GM12878 (cell line): ENCODE measurements around the gene TRHDE. TPM values are rescaled to one million over a fixed set of nuclear protein-coding genes. Genes with fewer than 3 reads are reported as not detected.
"Not testable (repeated sequence)": the region's sequence is repeated elsewhere in the genome, so short reads cannot be mapped to it uniquely, and the experiment has no call there.

Experiments used
- ATAC-seq: fragments of 200-7000 bp; cut with Tn5 transposase; 3 replicates; pipeline ENCODE4 v1.9.1; 2020; ENCODE audit warnings: mild to moderate bottlenecking, moderate library complexity
- BruUV-seq: library from RNA; stranded (reverse); fragments of 400-500 nt; replicated peaks from 2 replicates; lab custom pipeline; 2021; lab: Mats Ljungman, UMichigan
- CTCF ChIA-PET: fragments of 300-600 bp; sonication (Branson Sonifier 250); formaldehyde crosslinking; extraction: SDS; loops from one replicate; lab custom pipeline; 2021; ENCODE audit warnings: inconsistent platforms; lab: Yijun Ruan, JAX
- POLR2A ChIA-PET: fragments of 350-600 bp; formaldehyde crosslinking; extraction: SDS; loops from one replicate; lab custom pipeline; 2021; ENCODE audit warnings: inconsistent platforms; lab: Charles Lee
- RAD21 ChIA-PET: fragments of 300-600 bp; sonication (Branson Sonifier 250); formaldehyde crosslinking; loops from one replicate; lab custom pipeline; 2023; ENCODE audit warnings: antibody characterized with exemption; ENCODE audit not compliant: unreplicated experiment; lab: Charles Lee
- SMC1A ChIA-PET: fragments of 300-600 bp; sonication (Branson Sonifier 250); formaldehyde crosslinking; loops from one replicate; lab custom pipeline; 2023; ENCODE audit not compliant: unreplicated experiment, uncharacterized antibody; lab: Charles Lee
- DNase-seq: peaks from one replicate; pipeline ENCODE4 v3.0.0-alpha.2; 2011; ENCODE audit warnings: low read depth, low spot score
- FAIRE-seq: peaks from 3 replicates; lab custom pipeline; 2011; peaks lifted over from hg19 to GRCh38; lab: Jason Lieb, UNC
- H2AFZ ChIP-seq: 2 replicates; pipeline ENCODE4 v1.6.0; 2011; ENCODE audit warnings: low read depth, low read length, control low read depth; ENCODE audit not compliant: control insufficient read depth
- H3K27ac ChIP-seq: 2 replicates; pipeline ENCODE4 v1.5.1; 2011; ENCODE audit warnings: control low read depth; ENCODE audit not compliant: control insufficient read depth, insufficient read depth
- H3K27me3 ChIP-seq, 2 experiments: replicated peaks in 1 of 2; 2 replicates each; pipeline versions ENCODE4 v1.6.0 to v1.6.1; 2011; ENCODE audit warnings: low read length in 1 of 2; ENCODE audit not compliant: control insufficient read depth in 2 of 2, insufficient read depth in 2 of 2
- H3K36me3 ChIP-seq, 2 experiments: 2 replicates each; pipeline ENCODE4 v1.5.1; 2011; ENCODE audit warnings: low read length in 1 of 2; ENCODE audit not compliant: control insufficient read depth in 2 of 2, insufficient read depth in 2 of 2
- H3K4me1 ChIP-seq: 2 replicates; pipeline ENCODE4 v1.6.1; 2011; ENCODE audit warnings: mild to moderate bottlenecking, low read length, moderate library complexity, mixed read lengths; ENCODE audit not compliant: control insufficient read depth, insufficient read depth
- H3K4me2 ChIP-seq: 2 replicates; pipeline ENCODE4 v1.6.0; 2011; ENCODE audit warnings: control low read depth; ENCODE audit not compliant: control insufficient read depth, insufficient read depth
- H3K4me3 ChIP-seq: fragments of 200-600 bp; sonication (generic); 2 replicates; pipeline ENCODE4 v1.5.1; 2016
- H3K79me2 ChIP-seq: 2 replicates; pipeline ENCODE4 v1.6.0; 2011; ENCODE audit warnings: low read length; ENCODE audit not compliant: control insufficient read depth, insufficient read depth
- H3K9ac ChIP-seq: 2 replicates; pipeline ENCODE4 v1.8.0; 2011; ENCODE audit warnings: low read length, control low read depth, mixed read lengths; ENCODE audit not compliant: control insufficient read depth, insufficient read depth
- H3K9me3 ChIP-seq: replicated peaks from 3 replicates; pipeline ENCODE4 v1.5.1; 2011; ENCODE audit warnings: mild to moderate bottlenecking, low read length; ENCODE audit not compliant: control insufficient read depth, insufficient read depth
- H4K20me1 ChIP-seq: 2 replicates; pipeline ENCODE4 v1.6.0; 2011; ENCODE audit not compliant: control insufficient read depth, insufficient read depth
- CREM ChIP-seq: IDR thresholded peaks from 2 replicates; pipeline ENCODE4 v1.6.1; 2014; ENCODE audit warnings: antibody characterized with exemption, low read depth
- RFX5 ChIP-seq: IDR thresholded peaks from 2 replicates; pipeline ENCODE4 v1.6.1; 2011; ENCODE audit warnings: low read depth, low read length, improper control_type of control experiment
- SPI1 ChIP-seq: IDR thresholded peaks from 2 replicates; pipeline ENCODE4 v1.6.1; 2011; ENCODE audit warnings: low read depth, mild to moderate bottlenecking, low read length, moderate library complexity, borderline replicate concordance; ENCODE audit not compliant: insufficient read depth
- SUPT20H ChIP-seq: IDR thresholded peaks from 2 replicates; pipeline ENCODE4 v1.6.1; 2011; ENCODE audit warnings: low read depth, mild to moderate bottlenecking, low read length, moderate library complexity, borderline replicate concordance; ENCODE audit not compliant: control insufficient read depth
- WGBS: methylation state at CpG from one replicate; pipeline ENCODE4 v1.1.6; 2016; ENCODE audit warnings: low lambda C conversion rate; ENCODE audit not compliant: insufficient replicate concordance, insufficient coverage; ENCODE audit errors: missing lambda C conversion rate; 5-methylcytosine and 5-hydroxymethylcytosine counted together
- in situ Hi-C: fragments of 300-500 bp; cut with MboI; formaldehyde crosslinking; loops from 9 replicates; pipeline ENCODE4 v1.14.3; 2018; ENCODE audit warnings: mixed read lengths
- intact Hi-C: fragments of 100-400 bp; cut with micrococcal nuclease; formaldehyde crosslinking; loops from one replicate; pipeline ENCODE4 v1.14.2; 2022; ENCODE audit not compliant: unreplicated experiment
- polyA plus RNA-seq, 11 experiments: library from polyadenylated mRNA; depleted of rRNA in 4 of 11; unstranded in 6 of 11; stranded (reverse) in 5 of 11; fragments of >200 nt; fragmentation: Nextera tagmentation in 4 of 11; fragmentation: Illumina TruSeq in 1 of 11; extraction: Ambion mirVana in 4 of 11; extraction: Trizol in 1 of 11; gene quantifications; 1 replicate in 1 of 11; 2 replicates in 10 of 11; pipeline versions ENCODE4 v1.2.1 to v1.2.3, GENCODE V29; 2011 to 2016; ENCODE audit warnings: inconsistent platforms in 2 of 11, missing spikeins in 2 of 11, low read depth in 1 of 11
- total RNA-seq, 4 experiments: library from RNA; depleted of rRNA in 3 of 4; stranded (reverse); fragments of >200 nt in 3 of 4; fragmentation: Illumina TruSeq in 1 of 4; extraction: Trizol in 1 of 4; gene quantifications; 2 replicates each; pipeline versions ENCODE4 v1.2.1 to v1.2.3, GENCODE V29; 2013 to 2021
- TF ChIP-seq, protein P1 (sequence below): fragments of 150-350 bp; IDR thresholded peaks from 2 replicates; pipeline ENCODE4 v1.6.1; 2016; ENCODE audit warnings: low read depth, low read length

The TRHDE gene
- total and polyA plus RNA-seq, 10 of the 15 experiments (the other 5 are each of a cell fraction or from before 2014, with no cell fraction given), result not detected

DNA sequence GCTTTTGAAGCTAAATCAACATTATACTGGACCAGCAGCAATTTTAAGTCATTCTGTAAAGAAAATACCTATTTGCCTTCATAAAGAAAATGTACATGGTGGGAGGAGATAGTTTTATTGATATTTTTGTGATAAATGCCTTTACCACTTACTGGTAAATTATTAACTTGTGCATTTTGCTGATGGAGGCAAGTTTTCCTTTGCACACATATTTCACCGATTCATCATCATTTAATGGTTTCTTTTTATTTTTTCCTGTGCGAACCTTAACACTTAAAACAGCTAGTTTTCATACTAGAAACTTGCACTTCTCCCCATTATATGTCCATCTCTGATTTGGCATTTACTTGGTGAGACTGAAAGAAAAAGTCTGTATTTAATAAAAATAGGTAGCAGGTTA lies 239.3 kb downstream of the TRHDE start (continued):
- TF ChIP-seq, protein P1, sequence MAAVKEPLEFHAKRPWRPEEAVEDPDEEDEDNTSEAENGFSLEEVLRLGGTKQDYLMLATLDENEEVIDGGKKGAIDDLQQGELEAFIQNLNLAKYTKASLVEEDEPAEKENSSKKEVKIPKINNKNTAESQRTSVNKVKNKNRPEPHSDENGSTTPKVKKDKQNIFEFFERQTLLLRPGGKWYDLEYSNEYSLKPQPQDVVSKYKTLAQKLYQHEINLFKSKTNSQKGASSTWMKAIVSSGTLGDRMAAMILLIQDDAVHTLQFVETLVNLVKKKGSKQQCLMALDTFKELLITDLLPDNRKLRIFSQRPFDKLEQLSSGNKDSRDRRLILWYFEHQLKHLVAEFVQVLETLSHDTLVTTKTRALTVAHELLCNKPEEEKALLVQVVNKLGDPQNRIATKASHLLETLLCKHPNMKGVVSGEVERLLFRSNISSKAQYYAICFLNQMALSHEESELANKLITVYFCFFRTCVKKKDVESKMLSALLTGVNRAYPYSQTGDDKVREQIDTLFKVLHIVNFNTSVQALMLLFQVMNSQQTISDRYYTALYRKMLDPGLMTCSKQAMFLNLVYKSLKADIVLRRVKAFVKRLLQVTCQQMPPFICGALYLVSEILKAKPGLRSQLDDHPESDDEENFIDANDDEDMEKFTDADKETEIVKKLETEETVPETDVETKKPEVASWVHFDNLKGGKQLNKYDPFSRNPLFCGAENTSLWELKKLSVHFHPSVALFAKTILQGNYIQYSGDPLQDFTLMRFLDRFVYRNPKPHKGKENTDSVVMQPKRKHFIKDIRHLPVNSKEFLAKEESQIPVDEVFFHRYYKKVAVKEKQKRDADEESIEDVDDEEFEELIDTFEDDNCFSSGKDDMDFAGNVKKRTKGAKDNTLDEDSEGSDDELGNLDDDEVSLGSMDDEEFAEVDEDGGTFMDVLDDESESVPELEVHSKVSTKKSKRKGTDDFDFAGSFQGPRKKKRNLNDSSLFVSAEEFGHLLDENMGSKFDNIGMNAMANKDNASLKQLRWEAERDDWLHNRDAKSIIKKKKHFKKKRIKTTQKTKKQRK, result no peak
- TF ChIP-seq RFX5, result no peak
- TF ChIP-seq, all 136 proteins: peak for 0

DNA sequence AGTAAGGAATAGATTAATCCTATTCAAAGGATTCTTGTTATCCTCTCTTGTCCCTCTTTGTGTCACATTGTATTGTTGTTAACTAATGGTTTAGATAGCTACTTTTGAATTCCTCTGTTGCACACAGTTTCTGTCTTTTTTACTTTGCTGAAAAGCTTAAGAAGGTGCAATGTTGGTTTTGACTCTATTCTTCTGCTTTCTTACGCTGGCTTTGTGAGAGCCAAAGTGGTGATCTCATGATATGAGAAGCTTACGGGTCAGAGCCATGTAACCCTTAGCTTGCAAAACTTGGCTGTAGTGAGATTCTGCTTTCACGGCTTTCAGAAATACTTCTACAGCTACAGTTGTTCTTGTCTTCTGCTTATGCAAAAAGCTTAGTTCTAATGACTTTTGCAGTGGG lies 239.7 kb downstream of the TRHDE start:
- H3K36me3 ChIP-seq, result no peaks in the 10 kb centered on the region
- in situ Hi-C loops, result no loop called here
- no peak overlapping the region for H2AFZ ChIP-seq
- no peaks in the 10 kb centered on the region for H4K20me1 ChIP-seq
- ChIA-PET RAD21 (no interaction called here), SMC1A (interaction anchor here (1.8 kb wide), 1 partner anchor 9 kb away, joined by 6 read pairs; no protein-coding TSS in a partner anchor), POLR2A (no interaction called here), CTCF (no interaction called here)
- no peaks in the 10 kb centered on the region for H3K9me3 ChIP-seq
- FAIRE-seq (no peak), DNase-seq (no peak), ATAC-seq (no peak)
- no peaks in the 10 kb centered on the region for H3K4me1 ChIP-seq
- no peak overlapping the region for H3K4me3 ChIP-seq
- BruUV-seq, result no TSS peak
- no peaks in the 10 kb centered on the region for H3K79me2 ChIP-seq
- intact Hi-C loops, result no loop called here
- whole genome bisulfite sequencing, result 85% methylated on average over 3 of the region's 3 CpGs
- H3K9ac ChIP-seq, result no peak overlapping the region
- no peaks in the 10 kb centered on the region for H3K27me3 ChIP-seq
- no peak overlapping the region for H3K27ac ChIP-seq
- no peak overlapping the region for H3K4me2 ChIP-seq
- no peak for TF ChIP-seq SUPT20H
- TF ChIP-seq SPI1, result no peak
- no peak for TF ChIP-seq CREM

DNA sequence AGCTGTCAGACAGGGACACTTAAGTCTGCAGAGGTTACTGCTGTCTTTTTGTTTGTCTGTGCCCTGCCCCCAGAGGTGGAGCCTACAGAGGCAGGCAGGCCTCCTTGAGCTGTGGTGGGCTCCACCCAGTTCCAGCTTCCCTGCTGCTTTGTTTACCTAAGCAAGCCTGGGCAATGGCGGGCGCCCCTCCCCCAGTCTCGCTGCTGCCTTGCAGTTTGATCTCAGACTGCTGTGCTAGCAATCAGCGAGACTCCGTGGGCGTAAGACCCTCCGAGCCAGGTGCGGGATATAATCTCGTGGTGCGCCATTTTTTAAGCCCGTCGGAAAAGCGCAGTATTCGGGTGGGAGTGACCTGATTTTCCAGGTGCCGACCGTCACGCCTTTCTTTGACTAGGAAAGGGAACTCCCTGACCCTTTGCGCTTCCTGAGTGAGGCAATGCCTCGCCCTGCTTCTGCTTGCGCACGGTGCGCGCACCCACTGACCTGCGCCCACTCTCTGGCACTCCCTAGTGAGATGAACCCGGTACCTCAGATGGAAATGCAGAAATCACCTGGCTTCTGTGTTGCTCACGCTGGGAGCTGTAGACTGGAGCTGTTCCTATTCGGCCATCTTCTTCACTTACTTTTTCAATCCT lies 248.0 kb downstream of the TRHDE start:
- POLR2A ChIA-PET, H3K9ac ChIP-seq, H3K4me2 ChIP-seq: not testable (repeated sequence)

More for the DNA sequence above, 248.0 kb downstream of the TRHDE start:
- H2AFZ ChIP-seq, H3K4me3 ChIP-seq, BruUV-seq, H3K79me2 ChIP-seq, DNase-seq, H3K9me3 ChIP-seq, FAIRE-seq, H3K27me3 ChIP-seq, ATAC-seq, CTCF ChIA-PET, RAD21 ChIA-PET, H3K27ac ChIP-seq, H4K20me1 ChIP-seq, H3K4me1 ChIP-seq, H3K36me3 ChIP-seq, in situ Hi-C loops, intact Hi-C loops: not testable (repeated sequence)
- SMC1A ChIA-PET, result interaction anchor here (1.5 kb wide), 1 partner anchor 9 kb away, joined by 6 read pairs; no protein-coding TSS in a partner anchor
- WGBS, result 71% methylated on average over 26 of the region's 27 CpGs
